Measurements from ENCODE around the gene DNAI7.

The DNAI7 gene

GRCh38 chr12:25195056-25195971, at the start of gene DNAI7, which contains the start of gene ETFRF1:
TSS of gene DNAI7 (minus strand) at chr12:25195160. CDS start at chr12:25195078, 82 bp downstream.
TSS of gene ETFRF1 (plus strand) at chr12:25195237. CDS start at chr12:25203957, 8,720 bp downstream.
- H3K4me3 ChIP-seq (ENCODE audit: control insufficient read depth, low read depth, low read length) = peak within 1 kb of the TSS; percentile 79
- DNase-seq (ENCODE audit: low read depth) = peak; percentile 87
- no peak for TF ChIP-seq CTCF (conservative IDR thresholded peaks at IDR 0.05; ENCODE audit: control insufficient read depth, insufficient read depth, low read depth, low read length)

DNA sequence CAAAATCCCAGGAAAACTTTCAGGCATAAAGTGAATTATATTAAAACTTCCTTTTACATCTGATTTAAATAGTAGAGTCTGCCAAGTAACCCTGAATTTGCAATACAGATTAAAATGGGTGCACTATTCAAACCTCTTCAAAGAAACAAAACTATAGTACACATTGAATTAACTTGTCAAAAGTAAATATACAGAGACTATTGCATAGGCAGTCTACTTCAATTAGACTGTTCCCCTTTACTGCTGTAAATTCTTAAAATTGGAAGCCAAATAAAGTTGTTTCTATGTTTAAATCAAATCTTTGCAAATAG, 48.7 kb upstream of the DNAI7 start:
- no peak overlapping the region for H3K4me3 ChIP-seq (ENCODE audit: control insufficient read depth, low read depth, low read length)
- no peak for DNase-seq (ENCODE audit: low read depth)
- no peak for TF ChIP-seq CTCF (conservative IDR thresholded peaks at IDR 0.05; ENCODE audit: control insufficient read depth, insufficient read depth, low read depth, low read length)

DNA sequence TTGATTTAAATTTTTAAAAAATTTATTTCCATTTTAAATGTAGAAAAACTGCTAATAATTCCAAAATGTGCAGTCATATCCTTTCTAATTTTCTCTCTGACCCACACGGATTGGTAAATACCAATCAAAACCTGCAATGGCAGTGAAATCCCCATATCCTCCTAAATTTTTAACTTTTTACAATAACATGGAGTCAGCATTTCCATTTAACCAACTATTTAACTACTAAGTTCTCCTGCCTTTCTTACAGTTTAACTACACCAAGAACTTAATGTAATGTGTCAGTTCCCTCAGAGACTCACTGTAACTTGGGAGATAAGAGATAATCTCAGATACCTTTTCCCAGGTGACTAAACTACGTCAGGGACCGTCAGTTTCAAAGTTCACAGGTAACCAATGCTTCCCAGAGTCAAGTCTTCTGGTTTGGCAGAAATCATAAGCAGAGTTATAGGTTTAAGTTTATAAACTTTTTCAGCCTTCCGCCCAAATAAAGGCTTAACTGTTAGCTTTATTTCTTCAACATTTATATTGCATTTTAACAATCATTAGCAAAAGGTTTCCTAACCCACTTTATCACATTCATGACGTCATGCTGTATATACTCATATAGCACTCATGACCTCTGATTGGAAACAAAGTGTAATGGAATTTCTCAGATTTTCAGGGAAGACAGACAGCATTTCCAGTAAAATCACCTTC, 48.2 kb upstream of the DNAI7 start:
- peak; percentile 35 for DNase-seq (ENCODE audit: low read depth)
- TF ChIP-seq CTCF (conservative IDR thresholded peaks at IDR 0.05; ENCODE audit: control insufficient read depth, insufficient read depth, low read depth, low read length) = no peak
- no peak overlapping the region for H3K4me3 ChIP-seq (ENCODE audit: control insufficient read depth, low read depth, low read length)

DNA sequence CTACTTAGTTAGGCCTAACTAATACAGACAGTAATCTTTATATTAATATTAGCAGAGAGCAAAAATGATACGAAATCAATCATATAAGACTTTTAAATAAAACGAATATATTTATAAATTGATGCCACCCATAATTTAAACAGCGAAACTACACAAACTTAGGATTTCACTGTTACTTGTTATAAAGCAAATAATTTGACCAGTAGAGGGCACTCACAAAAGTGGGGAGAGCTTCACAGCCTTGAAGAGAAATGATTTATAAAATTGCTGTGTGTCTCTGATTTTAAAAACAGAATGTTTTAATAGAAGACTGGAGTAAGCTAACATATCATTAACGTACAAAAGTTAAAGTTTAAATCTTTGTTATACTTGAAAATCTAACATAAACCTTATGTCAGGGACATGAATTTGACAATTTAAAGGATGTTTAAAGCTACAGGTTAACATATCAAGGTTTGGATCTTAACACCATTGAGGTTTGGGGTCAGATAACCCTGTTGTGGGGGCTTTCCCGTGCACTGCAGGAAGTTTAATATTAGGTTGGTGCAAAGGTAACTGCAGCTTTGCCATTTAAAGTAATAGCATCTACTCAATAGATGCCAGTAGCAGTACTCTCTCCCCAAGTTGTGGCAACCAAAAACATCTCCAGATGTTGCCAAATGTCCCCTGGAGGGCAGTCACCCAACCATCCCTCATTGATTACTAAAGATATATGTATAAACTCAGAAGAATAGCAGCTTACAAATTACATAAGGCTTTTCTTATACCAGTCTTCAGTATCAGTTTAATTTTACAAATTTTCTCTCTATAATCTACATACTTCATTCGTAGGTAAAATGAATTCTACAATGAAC, 46.4 kb upstream of the DNAI7 start:
- no peak overlapping the region for H3K4me3 ChIP-seq (ENCODE audit: control insufficient read depth, low read depth, low read length)
- peak; percentile 67 for DNase-seq (ENCODE audit: low read depth)
- TF ChIP-seq CTCF (conservative IDR thresholded peaks at IDR 0.05; ENCODE audit: control insufficient read depth, insufficient read depth, low read depth, low read length) = peak; percentile 68

GRCh38 chr12:25236626-25237025, 41.7 kb upstream of the DNAI7 start:
- H3K4me3 ChIP-seq (ENCODE audit: control insufficient read depth, low read depth, low read length) = no peak overlapping the region
- DNase-seq (ENCODE audit: low read depth) = no peak
- no peak for TF ChIP-seq CTCF (conservative IDR thresholded peaks at IDR 0.05; ENCODE audit: control insufficient read depth, insufficient read depth, low read depth, low read length)

DNA sequence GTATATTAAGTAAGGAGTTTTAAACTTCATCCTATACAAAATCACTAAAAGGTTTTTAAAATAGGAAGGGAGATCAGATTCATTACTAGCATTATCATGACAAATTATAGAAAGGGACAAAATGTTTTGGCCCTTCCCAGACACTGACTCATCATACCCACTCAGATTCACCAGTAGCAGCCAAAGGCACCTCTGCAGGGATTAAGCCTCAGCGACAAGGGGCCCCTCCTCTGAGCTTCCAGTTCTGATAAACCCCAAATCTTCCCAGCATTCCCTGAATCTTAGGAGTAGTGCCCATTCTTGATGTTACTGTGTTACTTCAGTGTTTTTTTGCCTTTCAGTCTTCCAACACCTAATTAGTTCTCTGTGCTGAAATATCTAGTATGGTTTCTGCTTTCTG, 41.2 kb upstream of the DNAI7 start:
- no peak for TF ChIP-seq CTCF (conservative IDR thresholded peaks at IDR 0.05; ENCODE audit: control insufficient read depth, insufficient read depth, low read depth, low read length)

More for the DNA sequence above, 41.2 kb upstream of the DNAI7 start:
- DNase-seq (ENCODE audit: low read depth) = peak; percentile 41
- no peak overlapping the region for H3K4me3 ChIP-seq (ENCODE audit: control insufficient read depth, low read depth, low read length)
